ENCODE results near the gene PROM1.

Gene PROM1

GRCh38 chr4:15976456-15977447 is 107.1 kb downstream of the PROM1 start:
- no peaks in the 10 kb centered on the region for H3K9me3 ChIP-seq (ENCODE audit: insufficient read depth, low read length, severe bottlenecking)
- no peak overlapping the region for H3K27ac ChIP-seq (ENCODE audit: low read length)
- H3K4me2 ChIP-seq (ENCODE audit: insufficient read depth, low read length): no peak overlapping the region
- DNase-seq: no peak
- no peaks in the 10 kb centered on the region for H3K36me3 ChIP-seq (ENCODE audit: insufficient read depth, low read length)
- no peaks in the 10 kb centered on the region for H3K4me1 ChIP-seq (ENCODE audit: insufficient read depth, low read length)
- ATAC-seq (ENCODE audit: insufficient read depth, low read depth): no peak
- H4K20me1 ChIP-seq (ENCODE audit: insufficient read depth, low read length): no peaks in the 10 kb centered on the region
- no peak overlapping the region for H3K4me3 ChIP-seq (ENCODE audit: low read depth in 1 of 2, low read length in 2 of 2)
- no peak overlapping the region for H2AFZ ChIP-seq (ENCODE audit: low read depth, low read length)
- TF ChIP-seq, protein P1, sequence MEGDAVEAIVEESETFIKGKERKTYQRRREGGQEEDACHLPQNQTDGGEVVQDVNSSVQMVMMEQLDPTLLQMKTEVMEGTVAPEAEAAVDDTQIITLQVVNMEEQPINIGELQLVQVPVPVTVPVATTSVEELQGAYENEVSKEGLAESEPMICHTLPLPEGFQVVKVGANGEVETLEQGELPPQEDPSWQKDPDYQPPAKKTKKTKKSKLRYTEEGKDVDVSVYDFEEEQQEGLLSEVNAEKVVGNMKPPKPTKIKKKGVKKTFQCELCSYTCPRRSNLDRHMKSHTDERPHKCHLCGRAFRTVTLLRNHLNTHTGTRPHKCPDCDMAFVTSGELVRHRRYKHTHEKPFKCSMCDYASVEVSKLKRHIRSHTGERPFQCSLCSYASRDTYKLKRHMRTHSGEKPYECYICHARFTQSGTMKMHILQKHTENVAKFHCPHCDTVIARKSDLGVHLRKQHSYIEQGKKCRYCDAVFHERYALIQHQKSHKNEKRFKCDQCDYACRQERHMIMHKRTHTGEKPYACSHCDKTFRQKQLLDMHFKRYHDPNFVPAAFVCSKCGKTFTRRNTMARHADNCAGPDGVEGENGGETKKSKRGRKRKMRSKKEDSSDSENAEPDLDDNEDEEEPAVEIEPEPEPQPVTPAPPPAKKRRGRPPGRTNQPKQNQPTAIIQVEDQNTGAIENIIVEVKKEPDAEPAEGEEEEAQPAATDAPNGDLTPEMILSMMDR (IDR thresholded peaks at IDR 0.05; ENCODE audit: borderline replicate concordance, extremely low read depth, low read length, poor library complexity, severe bottlenecking): no peak
- no peak for TF ChIP-seq EZH2 (IDR thresholded peaks at IDR 0.05; ENCODE audit: borderline replicate concordance, low read depth, low read length, severe bottlenecking)
- no peak overlapping the region for H3K9ac ChIP-seq (ENCODE audit: low read depth, low read length)
- H3K27me3 ChIP-seq (ENCODE audit: insufficient read depth, low read length, poor library complexity): peaks cover 19% of the 10 kb centered on the region
- H3K79me2 ChIP-seq (ENCODE audit: insufficient read depth, low read length): no peaks in the 10 kb centered on the region

- H3K27ac ChIP-seq (ENCODE audit: low read length): no peak overlapping the region
- H3K9me3 ChIP-seq (ENCODE audit: insufficient read depth, low read length, severe bottlenecking): no peaks in the 10 kb centered on the region
- no peak overlapping the region for H2AFZ ChIP-seq (ENCODE audit: low read depth, low read length)
- ATAC-seq (ENCODE audit: insufficient read depth, low read depth): no peak
- TF ChIP-seq, protein P1 (IDR thresholded peaks at IDR 0.05; ENCODE audit: borderline replicate concordance, extremely low read depth, low read length, poor library complexity, severe bottlenecking): no peak
- TF ChIP-seq EZH2 (IDR thresholded peaks at IDR 0.05; ENCODE audit: borderline replicate concordance, low read depth, low read length, severe bottlenecking): no peak
- H3K27me3 ChIP-seq (ENCODE audit: insufficient read depth, low read length, poor library complexity): peaks cover 31% of the 10 kb centered on the region
- no peaks in the 10 kb centered on the region for H3K36me3 ChIP-seq (ENCODE audit: insufficient read depth, low read length)
- no peak for DNase-seq
- no peak overlapping the region for H3K9ac ChIP-seq (ENCODE audit: low read depth, low read length)
- no peak overlapping the region for H3K4me2 ChIP-seq (ENCODE audit: insufficient read depth, low read length)
- no peak overlapping the region for H3K4me3 ChIP-seq (ENCODE audit: low read depth in 1 of 2, low read length in 2 of 2)
- no peaks in the 10 kb centered on the region for H3K4me1 ChIP-seq (ENCODE audit: insufficient read depth, low read length)
- no peaks in the 10 kb centered on the region for H4K20me1 ChIP-seq (ENCODE audit: insufficient read depth, low read length)
- H3K79me2 ChIP-seq (ENCODE audit: insufficient read depth, low read length): no peaks in the 10 kb centered on the region
Observed at GRCh38 chr4:15971068-15971801, 112.6 kb downstream of the PROM1 start.

DNA sequence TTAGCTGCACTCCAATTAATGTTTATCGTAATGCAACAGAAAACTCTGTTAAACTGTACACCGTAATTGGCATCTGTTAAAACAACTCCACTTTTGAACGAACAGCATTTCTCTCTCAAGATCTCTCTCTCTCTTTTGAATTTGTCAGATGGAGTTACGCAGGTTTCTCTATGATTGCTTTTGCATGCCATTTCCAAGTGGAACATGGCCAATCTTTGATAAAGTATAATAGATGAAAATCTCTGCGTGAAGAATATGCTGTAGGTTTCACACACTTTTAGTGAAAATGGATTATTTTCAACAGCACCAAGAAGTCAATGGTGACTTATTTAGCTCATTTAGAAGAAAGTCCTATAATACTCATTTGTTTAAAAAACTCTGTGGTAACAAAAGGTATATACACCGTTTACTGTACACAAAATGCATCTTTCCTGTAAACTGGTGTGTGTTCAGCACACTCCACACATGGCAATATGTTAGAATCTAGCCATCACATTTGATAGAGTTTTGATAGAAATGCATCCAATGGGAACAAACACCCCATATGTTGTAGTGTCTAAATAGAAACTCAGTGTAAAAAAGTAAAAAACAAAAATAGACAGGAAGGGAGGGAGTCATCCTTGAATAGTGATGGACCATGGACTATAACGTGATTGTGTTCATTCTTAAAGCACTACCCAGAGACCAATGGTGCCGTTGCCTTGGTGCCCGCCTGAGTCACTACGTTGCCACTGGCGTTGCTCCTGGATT is 115.1 kb downstream of the PROM1 start:
- H3K4me3 ChIP-seq (ENCODE audit: low read depth in 1 of 2, low read length in 2 of 2): no peak overlapping the region

More for the DNA sequence above, 115.1 kb downstream of the PROM1 start:
- ATAC-seq (ENCODE audit: insufficient read depth, low read depth): no peak
- Histone ChIP-seq H3K4me2 (ENCODE audit: insufficient read depth, low read length) (no peak overlapping the region), H3K36me3 (ENCODE audit: insufficient read depth, low read length) (no peaks in the 10 kb centered on the region), H3K4me1 (ENCODE audit: insufficient read depth, low read length) (no peaks in the 10 kb centered on the region), H3K27ac (ENCODE audit: low read length) (no peak overlapping the region), H4K20me1 (ENCODE audit: insufficient read depth, low read length) (no peaks in the 10 kb centered on the region), H3K27me3 (ENCODE audit: insufficient read depth, low read length, poor library complexity) (peaks cover 27% of the 10 kb centered on the region), H3K79me2 (ENCODE audit: insufficient read depth, low read length) (no peaks in the 10 kb centered on the region), H3K9me3 (ENCODE audit: insufficient read depth, low read length, severe bottlenecking) (no peaks in the 10 kb centered on the region), H3K9ac (ENCODE audit: low read depth, low read length) (no peak overlapping the region), H2AFZ (ENCODE audit: low read depth, low read length) (no peak overlapping the region)
- DNase-seq: no peak
- no peak for TF ChIP-seq EZH2 (IDR thresholded peaks at IDR 0.05; ENCODE audit: borderline replicate concordance, low read depth, low read length, severe bottlenecking)
- TF ChIP-seq, protein P1 (IDR thresholded peaks at IDR 0.05; ENCODE audit: borderline replicate concordance, extremely low read depth, low read length, poor library complexity, severe bottlenecking): no peak

All from DND-41 (cell line).